Chondrocyte (in vitro differentiated cells): ENCODE data around the gene PRAF2. TPM values are rescaled to one million over a fixed set of nuclear protein-coding genes. Genes with fewer than 3 reads are reported as not detected.

Experiments
- DNase-seq: peaks from one replicate; pipeline ENCODE4 v3.0.0; 2021; ENCODE audit warnings: mixed read lengths, low spot score
- H3K27ac Mint-ChIP-seq: one replicate; pipeline ENCODE4 v1.8.0; 2021; ENCODE audit warnings: mild to moderate bottlenecking, moderate library complexity, mixed read lengths; ENCODE audit not compliant: unreplicated experiment
- H3K27me3 Mint-ChIP-seq: 2 replicates; pipeline ENCODE4 v1.8.0; 2021; ENCODE audit warnings: low read depth, mixed read lengths
- H3K36me3 Mint-ChIP-seq: 2 replicates; pipeline ENCODE4 v1.8.0; 2021; ENCODE audit warnings: low read depth, mixed read lengths
- H3K4me1 Mint-ChIP-seq: 2 replicates; pipeline ENCODE4 v1.8.0; 2021; ENCODE audit warnings: low read depth, mild to moderate bottlenecking, mixed read lengths
- H3K4me3 Mint-ChIP-seq: one replicate; pipeline ENCODE4 v1.8.0; 2021; ENCODE audit warnings: mild to moderate bottlenecking, moderate library complexity, mixed read lengths; ENCODE audit not compliant: unreplicated experiment
- H3K9me3 Mint-ChIP-seq: 2 replicates; pipeline ENCODE4 v1.8.0; 2021; ENCODE audit warnings: low read depth, mixed read lengths
- total RNA-seq: library from RNA; stranded (reverse); gene quantifications from 3 replicates; pipeline ENCODE4 v1.2.1, GENCODE V29; 2021
- TF ChIP-seq, protein P1 (sequence below): fragments of 200-600 bp; sonication (generic); IDR thresholded peaks from 2 replicates; pipeline ENCODE4 v1.5.0; 2021; ENCODE audit warnings: antibody characterized with exemption, mild to moderate bottlenecking, moderate library complexity

Gene PRAF2
- total RNA-seq, 1 donor from 2014 or later: 51.9 TPM

DNA sequence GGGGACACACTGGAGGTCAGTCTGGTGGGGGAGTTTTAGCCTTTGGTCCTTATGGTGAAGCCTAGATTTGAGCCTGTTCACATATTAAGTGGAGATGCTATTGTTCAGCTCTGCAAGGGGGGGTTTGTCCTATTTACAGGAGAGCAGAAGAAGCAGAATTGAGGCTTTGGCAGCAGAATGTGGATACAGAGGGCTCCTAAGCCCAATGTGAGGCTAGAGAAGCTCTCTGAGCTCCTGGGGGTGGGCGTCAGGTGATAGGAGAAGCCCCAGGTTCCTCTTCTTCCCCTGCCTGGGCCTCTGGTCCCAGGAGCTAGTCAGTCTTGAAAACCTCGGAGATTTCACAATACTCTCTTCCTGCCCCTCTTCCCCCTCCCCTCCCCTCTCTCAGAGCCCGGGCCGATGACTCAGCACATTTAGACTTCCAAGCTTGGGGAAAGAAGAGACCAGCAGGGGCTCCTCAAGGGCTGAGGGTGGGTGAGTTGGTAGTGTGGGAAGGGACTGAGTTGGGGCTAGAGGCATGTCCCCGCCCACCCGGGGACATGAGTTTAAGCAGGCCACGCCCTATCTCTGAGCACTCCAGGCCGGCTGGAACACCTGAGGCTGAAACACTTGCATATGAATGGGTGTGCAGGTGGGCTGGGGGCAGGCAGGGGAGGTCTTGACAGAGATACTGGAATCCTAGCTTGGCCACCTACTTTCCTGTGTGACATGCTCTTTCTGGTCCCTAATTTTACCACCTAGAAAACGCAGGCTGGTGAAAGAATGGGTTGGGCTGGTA lies 34.0 kb downstream of the PRAF2 start:
- Mint-ChIP-seq H3K27me3 (no peaks in the 10 kb centered on the region), H3K9me3 (peaks cover 5% of the 10 kb centered on the region), H3K4me1 (peaks cover 32% of the 10 kb centered on the region), H3K4me3 (peak overlapping the region; percentile 90), H3K27ac (peak overlapping the region; percentile 96), H3K36me3 (peaks cover 11% of the 10 kb centered on the region)
- TF ChIP-seq, protein P1, sequence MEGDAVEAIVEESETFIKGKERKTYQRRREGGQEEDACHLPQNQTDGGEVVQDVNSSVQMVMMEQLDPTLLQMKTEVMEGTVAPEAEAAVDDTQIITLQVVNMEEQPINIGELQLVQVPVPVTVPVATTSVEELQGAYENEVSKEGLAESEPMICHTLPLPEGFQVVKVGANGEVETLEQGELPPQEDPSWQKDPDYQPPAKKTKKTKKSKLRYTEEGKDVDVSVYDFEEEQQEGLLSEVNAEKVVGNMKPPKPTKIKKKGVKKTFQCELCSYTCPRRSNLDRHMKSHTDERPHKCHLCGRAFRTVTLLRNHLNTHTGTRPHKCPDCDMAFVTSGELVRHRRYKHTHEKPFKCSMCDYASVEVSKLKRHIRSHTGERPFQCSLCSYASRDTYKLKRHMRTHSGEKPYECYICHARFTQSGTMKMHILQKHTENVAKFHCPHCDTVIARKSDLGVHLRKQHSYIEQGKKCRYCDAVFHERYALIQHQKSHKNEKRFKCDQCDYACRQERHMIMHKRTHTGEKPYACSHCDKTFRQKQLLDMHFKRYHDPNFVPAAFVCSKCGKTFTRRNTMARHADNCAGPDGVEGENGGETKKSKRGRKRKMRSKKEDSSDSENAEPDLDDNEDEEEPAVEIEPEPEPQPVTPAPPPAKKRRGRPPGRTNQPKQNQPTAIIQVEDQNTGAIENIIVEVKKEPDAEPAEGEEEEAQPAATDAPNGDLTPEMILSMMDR: peak; percentile 53
- no peak for DNase-seq

GRCh38 chrX:49037883-49038475 lies 35.8 kb downstream of the PRAF2 start:
- TF ChIP-seq, protein P1: no peak
- peak overlapping the region; percentile 70 for H3K27ac Mint-ChIP-seq
- peaks cover 5% of the 10 kb centered on the region for H3K9me3 Mint-ChIP-seq
- no peaks in the 10 kb centered on the region for H3K27me3 Mint-ChIP-seq
- H3K4me3 Mint-ChIP-seq: no peak overlapping the region
- H3K4me1 Mint-ChIP-seq: peaks cover 40% of the 10 kb centered on the region
- no peak for DNase-seq
- H3K36me3 Mint-ChIP-seq: peaks cover 19% of the 10 kb centered on the region

DNA sequence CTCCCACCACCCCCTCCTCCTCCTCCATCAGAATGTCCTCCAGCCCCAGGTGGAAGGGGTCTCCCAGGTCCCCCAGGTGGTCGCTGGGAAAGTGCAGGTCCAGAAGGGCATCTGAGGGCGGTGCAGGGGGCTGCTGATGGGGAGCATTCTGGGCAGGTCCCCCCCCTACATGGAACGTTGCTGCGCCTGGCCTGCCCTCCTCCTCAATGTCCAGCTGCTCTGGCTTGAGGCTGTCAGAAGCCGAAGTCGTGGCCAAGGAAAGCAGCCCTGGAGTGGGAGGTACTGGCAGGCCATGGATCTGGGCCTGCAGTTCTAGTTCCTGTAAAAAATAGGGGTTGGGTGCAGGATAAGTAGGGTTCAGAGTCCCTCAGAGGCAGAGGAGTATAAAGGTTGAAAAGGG lies 43.5 kb downstream of the PRAF2 start:
- no peak overlapping the region for H3K27ac Mint-ChIP-seq
- no peak for DNase-seq
- H3K27me3 Mint-ChIP-seq: no peaks in the 10 kb centered on the region
- H3K4me3 Mint-ChIP-seq: no peak overlapping the region
- peaks cover 15% of the 10 kb centered on the region for H3K4me1 Mint-ChIP-seq
- TF ChIP-seq, protein P1: no peak
- peaks cover 20% of the 10 kb centered on the region for H3K36me3 Mint-ChIP-seq
- H3K9me3 Mint-ChIP-seq: peaks cover 5% of the 10 kb centered on the region

- H3K9me3 Mint-ChIP-seq: peaks cover 5% of the 10 kb centered on the region
- no peaks in the 10 kb centered on the region for H3K27me3 Mint-ChIP-seq
- H3K4me1 Mint-ChIP-seq: peaks cover 14% of the 10 kb centered on the region
- DNase-seq: no peak
- no peak overlapping the region for H3K27ac Mint-ChIP-seq
- peaks cover 20% of the 10 kb centered on the region for H3K36me3 Mint-ChIP-seq
- TF ChIP-seq, protein P1: no peak
- no peak overlapping the region for H3K4me3 Mint-ChIP-seq
Measured at GRCh38 chrX:49029876-49030275, 43.9 kb downstream of the PRAF2 start.

Other genes with a start within 250 kb of the PRAF2 start
- gene ERAS, start 247.5 kb downstream of the PRAF2 start, total RNA-seq: 0.22 TPM in 1 of 3 replicates, not detected in the others
- gene PCSK1N, start 238.4 kb downstream of the PRAF2 start, total RNA-seq: 58.7 to 74.2 TPM (median 69.2 TPM) in 3 replicates
- 37.7 to 41.6 TPM (median 38.0 TPM) in 3 replicates for gene TIMM17B, start 176.2 kb downstream of the PRAF2 start, total RNA-seq
- 58.4 to 61.7 TPM (median 61.7 TPM) in 3 replicates for gene PQBP1, start 176.1 kb downstream of the PRAF2 start, total RNA-seq
- 32.3 to 39.2 TPM (median 38.9 TPM) in 3 replicates for gene SLC35A2, start 162.4 kb downstream of the PRAF2 start, total RNA-seq
- 4.3 to 5.1 TPM (median 4.6 TPM) in 3 replicates for gene PIM2, start 155.0 kb downstream of the PRAF2 start, total RNA-seq
- 47.4 to 49.0 TPM (median 47.5 TPM) in 3 replicates for gene OTUD5, start 116.4 kb downstream of the PRAF2 start, total RNA-seq
- 1.4 to 1.7 TPM (median 1.6 TPM) in 3 replicates for gene KCND1, start 102.2 kb downstream of the PRAF2 start, total RNA-seq
- gene GRIPAP1, start 71.7 kb downstream of the PRAF2 start, total RNA-seq: 28.8 to 37.5 TPM (median 32.7 TPM) in 3 replicates
- 39.3 to 42.5 TPM (median 41.2 TPM) in 3 replicates for gene TFE3, start 30.6 kb downstream of the PRAF2 start, total RNA-seq
- gene CCDC120, start 15.0 kb downstream of the PRAF2 start, total RNA-seq: 6.9 to 7.7 TPM (median 7.3 TPM) in 3 replicates
- gene WDR45, start 5.9 kb upstream of the PRAF2 start, total RNA-seq: 49.2 to 63.0 TPM (median 49.3 TPM) in 3 replicates
- gene GPKOW, start 49.7 kb upstream of the PRAF2 start, total RNA-seq: 16.0 to 17.5 TPM (median 17.2 TPM) in 3 replicates
- gene MAGIX, start 88.8 kb upstream of the PRAF2 start, total RNA-seq: 1.6 to 3.5 TPM (median 2.9 TPM) in 3 replicates
- 120 to 203 TPM (median 187 TPM) in 3 replicates for gene PLP2, start 97.9 kb upstream of the PRAF2 start, total RNA-seq
- gene PRICKLE3, start 112.4 kb upstream of the PRAF2 start, total RNA-seq: 7.2 to 8.2 TPM (median 7.5 TPM) in 3 replicates
- gene SYP, start 126.2 kb upstream of the PRAF2 start, total RNA-seq: 0.87 to 1.5 TPM (median 1.4 TPM) in 3 replicates
- not detected in 3 replicates for gene CACNA1F, start 159.3 kb upstream of the PRAF2 start, total RNA-seq
- gene CCDC22, start 161.5 kb upstream of the PRAF2 start, total RNA-seq: 12.3 to 13.2 TPM (median 12.8 TPM) in 3 replicates
- 0.12 to 0.28 TPM in 2 of 3 replicates, not detected in the other for gene FOXP3, start 190.7 kb upstream of the PRAF2 start, total RNA-seq
- 6.6 to 15.0 TPM (median 8.0 TPM) in 3 replicates for gene PPP1R3F, start 195.8 kb upstream of the PRAF2 start, total RNA-seq
- gene GAGE10, start 229.6 kb upstream of the PRAF2 start, total RNA-seq: not detected in 3 replicates
- not detected in 3 replicates for gene GAGE12J, start 248.0 kb upstream of the PRAF2 start, total RNA-seq